ENCODE data around the gene ATP6V1B1. TPM values are rescaled to one million over a fixed set of nuclear protein-coding genes. Genes with fewer than 3 reads are reported as not detected.

Gene ATP6V1B1
- total and polyA plus RNA-seq, 2 of the 4 experiments (the other 2 are of a cell fraction): 1.3 TPM; not detected in 1

- POLR2A ChIA-PET (ENCODE audit: unreplicated experiment): no interaction called here
- Histone ChIP-seq H2BK15ac (ENCODE audit: low read depth, low read length) (no peak overlapping the region), H3K9me1 (ENCODE audit: insufficient read depth, low read length) (peaks cover 5% of the 10 kb centered on the region; the same call in 1 of the 2 replicates), H2AK5ac (ENCODE audit: low read depth, low read length) (no peak overlapping the region), H3K4ac (ENCODE audit: low read depth, low read length) (no peak overlapping the region), H3K4me2 (ENCODE audit: low read depth, low read length) (no peak overlapping the region), H3K9ac (ENCODE audit: low read depth, low read length) (no peak overlapping the region), H3K4me1 (ENCODE audit: control insufficient read depth, insufficient read depth, low read length) (peaks cover 4% of the 10 kb centered on the region), H2AK9ac (replicated peaks; ENCODE audit: low read depth, low read length, poor library complexity) (no peak overlapping the region), H4K20me1 (ENCODE audit: insufficient read depth, low read length) (no peaks in the 10 kb centered on the region; the same call in 1 of the 2 replicates), H3K9me3 (ENCODE audit: control insufficient read depth, insufficient read depth, low read length) (no peaks in the 10 kb centered on the region), H2AFZ (replicated peaks; ENCODE audit: low read length, poor library complexity) (no peak overlapping the region), H3K23ac (ENCODE audit: low read depth, low read length) (no peak overlapping the region), H3K27ac (ENCODE audit: insufficient read depth, low read length) (no peak overlapping the region), H2BK5ac (ENCODE audit: low read depth, low read length, poor library complexity, severe bottlenecking) (no peak overlapping the region), H3K79me1 (ENCODE audit: low read depth in 1 of 2, low read length in 2 of 2) (0 out of 4 replicates have a peak, but pooled peaks cover 0 to 4% of the 10 kb centered on the region in 2 experiments), H2BK20ac (ENCODE audit: low read depth, low read length) (no peak overlapping the region), H3K18ac (ENCODE audit: low read depth, low read length) (no peak overlapping the region), H4K91ac (ENCODE audit: insufficient read depth, low read depth, low read length) (no peak overlapping the region), H3K14ac (replicated peaks; ENCODE audit: low read depth, low read length) (no peak overlapping the region), H3K56ac (ENCODE audit: extremely low read depth, insufficient read depth, low read length) (no peak overlapping the region), H2BK120ac (ENCODE audit: low read depth, low read length) (no peak overlapping the region), H3K36me3 (ENCODE audit: control insufficient read depth, insufficient read depth, low read length) (no peaks in the 10 kb centered on the region), H3K27me3 (ENCODE audit: control insufficient read depth, insufficient read depth, low read length) (no peaks in the 10 kb centered on the region; the same call in 1 of the 2 replicates), H4K5ac (ENCODE audit: low read depth, low read length) (no peak overlapping the region), H4K8ac (ENCODE audit: low read depth in 2 of 2, low read length in 2 of 2) (no peak overlapping the region), H3K4me3 (ENCODE audit: insufficient read depth, low read depth, low read length) (no peak overlapping the region)
- no peak for TF ChIP-seq SMC3 (IDR thresholded peaks at IDR 0.05; ENCODE audit: low read depth, low read length)
- no peak for ATAC-seq (ENCODE audit: low read depth)
- intact Hi-C loops (cut with micrococcal nuclease): no loop called here
- dilution Hi-C loops (cut with HindIII; ENCODE audit: low sequenced_read_pairs, unreplicated experiment): no loop called here
- no CpG with 5 or more reads among the region's 11 CpGs for WGBS, 2 experiments (ENCODE audit: extremely low coverage in 2 of 2, insufficient read length in 1 of 2)
- no peak for DNase-seq
- CTCF ChIA-PET: no interaction called here
- no TSS peak for BruUV-seq (replicated peaks)
- in situ Hi-C loops (cut with MboI; ENCODE audit: low sequenced_read_pairs): no loop called here
These were observed 7.6 kb downstream of the ATP6V1B1 start for GRCh38 chr2:70943205-70943871.

Measured in IMR-90 (cell line).